NCI-H226 (cell line): ENCODE data around the gene PTPRD.
A peak's percentile ranks its signal among the peaks of the same experiment; 100 is the strongest.

ENCODE experiments used
- DNase-seq: peaks from one replicate; pipeline ENCODE4 v3.0.0-alpha.2; 2015

The PTPRD gene

DNA sequence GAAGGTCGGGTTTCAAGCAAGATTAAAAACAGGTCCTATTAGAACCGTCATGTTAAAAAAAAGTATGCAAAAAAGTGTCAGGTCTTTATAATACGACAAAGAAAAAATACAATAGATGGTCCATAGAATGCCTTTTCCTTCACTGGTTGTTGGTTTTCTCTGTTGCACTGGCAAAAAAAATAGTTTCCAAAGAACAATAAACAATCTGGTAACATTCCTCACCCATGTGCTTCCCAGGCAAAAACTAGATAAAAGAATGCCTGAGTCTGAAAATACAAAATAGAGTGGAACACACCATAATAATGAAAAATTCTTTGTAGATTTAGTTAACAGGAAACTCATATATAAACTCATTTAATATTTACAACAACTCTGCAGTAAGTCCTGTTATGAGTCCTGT lies 2223.3 kb downstream of the PTPRD start:
- DNase-seq = no peak

GRCh38 chr9:8388132-8388531 lies 2224.7 kb downstream of the PTPRD start:
- no peak for DNase-seq

DNA sequence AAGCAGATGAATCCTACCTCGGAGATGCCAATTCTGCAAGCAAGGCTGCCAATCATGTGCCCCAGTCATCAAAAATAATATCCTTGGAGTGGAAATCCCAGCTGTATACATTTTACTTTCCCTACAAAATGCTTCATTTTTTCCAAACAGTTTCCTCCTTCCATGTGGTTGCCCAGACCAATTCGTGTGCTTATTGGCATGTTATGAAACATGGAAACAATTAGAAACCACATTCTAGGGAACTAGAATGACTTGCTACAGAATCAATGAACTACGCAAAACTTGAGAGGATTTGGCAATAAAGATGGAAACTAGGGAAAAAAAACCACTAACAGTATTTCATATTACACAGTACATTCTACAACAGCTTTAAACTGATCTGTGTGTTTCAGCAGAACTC lies 2228.7 kb downstream of the PTPRD start:
- no peak for DNase-seq

- no peak for DNase-seq
These were observed 2229.8 kb downstream of the PTPRD start for GRCh38 chr9:8382777-8383527.

DNA sequence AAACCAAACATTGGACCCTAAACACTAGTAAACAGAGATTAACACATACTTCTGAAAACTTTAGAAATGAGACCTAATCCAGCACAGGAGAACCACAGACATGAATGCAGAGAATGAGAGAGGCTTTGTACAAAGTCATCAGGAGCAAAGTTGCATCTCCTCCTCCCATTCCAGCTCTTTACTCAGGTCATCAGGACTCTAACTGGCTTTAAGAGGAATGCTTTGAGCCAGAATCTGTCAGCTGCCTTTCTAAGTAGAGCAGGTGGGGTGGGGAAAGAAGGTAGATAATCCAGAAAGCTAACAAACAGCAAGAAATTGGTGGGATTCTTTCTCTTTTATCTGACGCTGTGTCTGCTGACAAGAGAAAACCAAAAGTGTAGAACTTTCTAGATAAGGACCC lies 2230.5 kb downstream of the PTPRD start:
- no peak for DNase-seq

- DNase-seq = no peak
These were observed 2231.2 kb downstream of the PTPRD start for GRCh38 chr9:8381601-8382000.

DNA sequence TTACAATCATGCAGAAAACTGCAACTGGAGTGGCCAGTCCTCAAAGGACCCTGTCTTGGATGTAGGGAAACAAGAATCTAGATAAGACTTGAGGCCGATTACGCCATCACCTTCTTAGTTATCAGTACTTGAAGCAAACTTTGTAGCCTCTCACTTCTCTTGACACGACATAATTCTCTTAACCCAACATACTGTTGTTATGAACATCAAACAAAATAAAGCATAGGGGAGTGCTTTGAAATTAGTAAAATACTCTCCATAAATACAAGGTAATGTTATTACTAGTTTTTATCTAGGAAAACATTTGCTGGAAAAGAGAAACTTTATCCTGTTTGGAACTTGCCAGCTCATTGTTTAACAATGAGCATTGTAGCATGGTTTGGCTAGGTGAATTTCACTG lies 2238.3 kb downstream of the PTPRD start:
- DNase-seq = peak; percentile 12

GRCh38 chr9:8371686-8372085 lies 2241.1 kb downstream of the PTPRD start:
- no peak for DNase-seq

- DNase-seq = no peak
These were observed 2246.5 kb downstream of the PTPRD start for GRCh38 chr9:8366161-8366926.

GRCh38 chr9:8365466-8366160 lies 2247.2 kb downstream of the PTPRD start:
- no peak for DNase-seq

GRCh38 chr9:8365029-8365428 lies 2247.8 kb downstream of the PTPRD start:
- DNase-seq = peak; percentile 41

GRCh38 chr9:8364026-8364752 lies 2248.6 kb downstream of the PTPRD start:
- no peak for DNase-seq

GRCh38 chr9:8362250-8362649 lies 2250.6 kb downstream of the PTPRD start:
- no peak for DNase-seq

DNA sequence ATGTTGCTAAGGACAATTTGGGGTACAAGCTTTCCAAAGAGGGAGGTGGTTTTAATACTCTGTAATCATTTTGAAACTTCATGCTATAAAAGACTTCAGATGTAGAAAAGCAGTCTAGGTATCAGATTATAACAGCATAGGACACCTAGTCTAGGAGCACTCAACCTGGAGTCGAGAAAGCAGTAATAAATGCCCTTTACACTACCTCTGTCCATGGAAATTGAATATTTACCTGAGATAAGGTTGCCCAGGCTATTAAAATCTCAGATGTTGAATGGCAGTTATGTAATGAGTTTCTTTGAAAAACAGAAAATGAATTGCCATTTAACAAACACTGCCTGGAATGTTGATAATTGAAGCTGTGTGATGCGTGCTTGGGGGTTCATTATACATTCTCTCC lies 2251.4 kb downstream of the PTPRD start:
- no peak for DNase-seq

DNA sequence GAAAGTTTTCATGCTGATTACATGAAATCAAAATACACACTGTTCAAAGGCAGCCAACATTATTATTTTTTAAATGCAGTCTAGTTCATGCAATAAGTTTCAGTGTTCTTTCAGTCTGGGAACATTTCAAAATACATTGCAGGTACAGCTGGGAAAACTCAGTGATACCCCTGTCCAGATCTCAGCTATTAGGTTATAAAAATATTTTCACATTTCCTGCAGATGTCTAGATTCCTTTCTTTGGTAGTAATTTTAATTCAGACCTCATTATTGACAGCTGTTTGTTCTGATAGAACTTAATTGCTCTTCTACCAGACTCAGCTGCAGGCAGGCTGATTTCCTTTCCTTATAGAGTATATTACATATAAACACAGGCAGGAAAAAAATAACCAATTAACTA lies 2256.4 kb downstream of the PTPRD start:
- no peak for DNase-seq

DNA sequence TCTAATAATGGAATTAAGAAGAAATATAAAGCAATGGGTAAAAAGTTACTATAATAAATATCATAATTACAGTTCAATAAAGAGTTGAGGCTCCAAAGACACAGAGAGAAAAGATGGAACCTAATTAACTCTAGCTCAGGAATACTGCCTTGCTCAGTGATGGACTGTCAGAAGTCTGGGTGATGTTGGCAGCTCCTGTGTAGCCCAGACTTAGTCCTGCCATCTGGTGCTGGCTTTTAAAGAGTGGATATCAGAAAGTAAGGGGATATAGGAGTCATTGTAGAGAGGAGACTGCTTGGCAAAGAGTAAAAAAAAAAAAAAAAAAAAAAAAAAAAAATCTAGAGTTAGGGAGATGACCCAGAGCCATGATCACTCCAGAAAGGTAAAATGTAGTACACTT lies 2261.4 kb downstream of the PTPRD start:
- no peak for DNase-seq

GRCh38 chr9:8349901-8350300 lies 2262.9 kb downstream of the PTPRD start:
- DNase-seq = no peak

DNA sequence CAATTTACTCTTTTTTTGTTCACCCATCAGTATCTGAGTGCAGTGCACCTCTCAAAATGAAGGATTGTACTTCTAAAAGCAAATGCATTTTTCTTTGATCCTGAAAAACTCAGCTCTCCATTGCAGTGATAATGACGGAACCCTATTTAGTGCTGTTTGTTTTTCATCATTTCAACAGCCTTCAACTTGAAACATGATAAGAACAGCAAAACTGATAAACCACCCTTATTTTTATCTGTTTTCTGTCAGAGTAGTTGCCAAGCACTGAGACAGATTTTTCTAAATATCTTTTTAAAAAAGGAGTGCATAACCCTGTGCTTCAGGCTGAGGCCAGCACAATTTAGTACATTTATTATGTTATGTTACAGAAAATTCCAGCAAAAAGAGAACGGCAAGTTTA lies 2263.4 kb downstream of the PTPRD start:
- DNase-seq = peak; percentile 13

DNA sequence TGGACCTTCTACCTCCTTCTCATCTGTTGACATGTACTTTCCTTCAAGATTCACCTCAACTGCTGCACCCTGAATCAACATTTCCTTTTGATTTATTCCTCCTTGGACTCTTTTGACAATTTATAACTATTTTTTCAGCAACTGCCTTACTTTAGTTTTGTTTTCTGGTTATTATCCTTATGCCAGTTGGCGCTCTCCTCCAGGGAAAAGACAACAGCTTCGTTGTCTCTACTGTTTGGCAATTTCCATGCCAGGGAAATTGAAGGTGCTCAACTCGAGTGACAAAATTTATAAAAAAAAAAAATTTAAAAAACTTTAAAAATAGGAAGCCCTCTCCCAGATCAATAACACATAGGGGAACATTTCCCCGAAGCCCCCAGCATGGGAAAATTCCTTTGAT lies 2264.0 kb downstream of the PTPRD start:
- DNase-seq = no peak

- peak; percentile 70 for DNase-seq
These were observed 2266.5 kb downstream of the PTPRD start for GRCh38 chr9:8346296-8346695.

DNA sequence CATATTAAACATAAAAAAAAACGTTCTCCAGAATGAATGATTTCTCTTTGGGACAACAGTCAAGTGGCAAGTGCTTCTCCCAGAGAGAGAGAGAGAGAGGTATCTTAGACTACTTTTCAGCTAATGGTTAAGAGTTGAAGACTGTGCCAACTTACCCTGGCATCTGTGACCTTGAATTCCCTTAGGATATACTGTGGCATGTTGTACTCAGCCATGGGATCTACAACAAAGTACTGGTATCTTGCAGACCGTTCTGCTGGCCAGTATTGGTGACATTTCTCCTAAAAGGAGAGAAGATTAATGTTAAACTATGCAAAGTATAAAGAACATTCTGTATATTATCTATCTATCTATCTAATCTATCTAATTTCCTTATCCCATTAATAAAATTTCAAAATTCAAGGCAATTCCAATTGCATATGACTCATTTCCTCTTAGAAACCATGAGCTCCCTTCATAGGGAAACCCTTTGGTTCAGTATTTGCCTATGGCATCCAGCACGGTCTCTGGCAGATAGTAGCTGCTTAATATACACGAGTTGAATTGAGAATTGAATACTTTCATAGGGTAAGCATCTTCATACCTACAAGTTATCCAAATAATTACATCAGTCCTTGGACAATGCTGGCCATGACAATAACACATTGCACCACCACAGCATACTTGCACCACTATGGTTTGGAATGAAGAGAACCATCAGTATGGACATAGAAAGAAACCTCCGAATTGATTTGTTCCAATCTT lies 2273.9 kb downstream of the PTPRD start:
- peak; percentile 28 for DNase-seq
